HuH-7.5 (cell line): ENCODE data around the gene EMCN.
"Not testable (repeated sequence)": the region's sequence is repeated elsewhere in the genome, so short reads cannot be mapped to it uniquely, and the experiment has no call there.

ENCODE experiments used
- DNase-seq: peaks from one replicate; pipeline ENCODE4 v3.0.0; 2011; ENCODE audit warnings: low spot score

EMCN gene

DNA sequence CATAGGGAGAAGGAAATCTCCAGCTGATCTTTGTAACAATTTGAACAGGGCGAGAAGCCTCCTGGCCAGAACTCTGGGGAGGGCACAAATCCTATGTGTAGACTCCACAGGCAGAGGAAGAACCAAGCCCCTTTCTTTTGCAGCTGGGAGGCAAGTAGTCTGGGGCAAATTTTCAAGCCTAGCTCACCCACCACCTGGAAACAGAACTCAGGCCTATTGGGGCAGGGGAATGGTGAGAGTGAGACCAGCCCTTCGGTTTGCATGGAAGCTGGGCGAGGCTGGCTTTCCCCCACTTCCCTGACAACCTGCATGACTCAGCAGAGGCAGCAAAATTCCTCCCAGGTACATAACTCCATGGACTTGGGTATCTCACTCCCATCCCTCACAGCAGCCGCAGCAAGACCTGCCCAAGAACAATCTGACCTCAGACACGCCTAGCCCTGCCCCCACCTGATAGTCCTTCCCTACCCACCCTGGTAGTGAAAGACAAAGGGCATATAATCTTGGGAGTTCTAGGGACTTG is 138.2 kb downstream of the EMCN start:
- no peak for DNase-seq

DNA sequence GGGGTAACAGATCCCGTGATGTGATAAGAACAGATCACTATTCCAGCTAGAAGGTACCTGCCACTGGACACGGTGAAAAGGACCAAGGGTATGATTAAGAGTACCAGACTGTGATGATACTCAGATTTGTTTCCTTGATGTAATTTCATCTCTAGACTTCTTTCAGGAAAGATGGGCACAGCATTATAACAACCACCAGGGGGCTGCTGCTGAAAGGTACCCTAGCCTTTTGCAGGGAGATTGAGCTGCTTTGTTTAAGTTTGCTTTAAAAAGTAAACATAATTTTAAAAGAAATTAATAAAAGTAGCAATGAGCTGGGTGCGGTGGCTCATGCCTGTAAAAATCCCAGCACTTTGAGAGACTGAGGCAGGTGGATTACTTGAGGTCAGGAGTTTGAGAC is 145.4 kb downstream of the EMCN start:
- DNase-seq: peak; percentile 1

DNA sequence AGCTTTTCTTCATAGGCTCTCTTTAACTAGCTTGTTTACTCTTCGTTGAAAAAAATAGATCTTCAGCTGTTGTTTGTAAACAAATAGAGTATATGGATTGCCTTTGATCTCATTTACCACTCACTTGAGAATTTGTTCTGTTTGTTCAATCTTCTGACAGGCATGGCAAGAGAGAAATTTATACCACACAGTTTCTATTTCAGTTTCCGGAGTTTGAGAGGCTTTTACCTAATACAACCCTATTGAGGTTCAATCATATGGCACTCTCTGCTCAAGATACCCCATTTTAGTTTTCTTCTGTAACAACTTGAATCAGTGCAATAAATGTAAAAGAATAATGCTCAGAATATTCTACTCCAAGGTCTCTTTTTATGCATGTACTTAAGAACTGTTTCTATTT is 148.0 kb downstream of the EMCN start:
- no peak for DNase-seq

DNA sequence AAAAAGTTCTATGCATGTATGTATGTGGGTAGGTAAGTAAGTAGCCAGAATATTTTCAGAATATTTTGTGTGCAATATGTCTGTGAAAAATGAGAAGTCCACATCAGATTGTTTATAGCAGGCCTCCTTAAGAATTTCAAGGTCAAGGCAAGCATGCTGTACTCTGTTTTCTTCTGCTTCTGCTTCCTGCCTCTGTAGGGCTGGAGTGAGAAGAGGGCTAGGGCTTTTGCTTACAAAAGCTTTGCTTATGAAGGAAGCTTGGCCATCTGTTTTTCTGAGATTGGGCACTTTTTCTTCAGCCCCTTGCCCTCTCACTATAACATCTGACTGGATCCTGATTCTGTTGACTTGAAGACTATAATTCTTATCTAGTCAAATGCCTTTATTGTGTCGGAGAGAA is 150.4 kb downstream of the EMCN start:
- DNase-seq: no peak

DNA sequence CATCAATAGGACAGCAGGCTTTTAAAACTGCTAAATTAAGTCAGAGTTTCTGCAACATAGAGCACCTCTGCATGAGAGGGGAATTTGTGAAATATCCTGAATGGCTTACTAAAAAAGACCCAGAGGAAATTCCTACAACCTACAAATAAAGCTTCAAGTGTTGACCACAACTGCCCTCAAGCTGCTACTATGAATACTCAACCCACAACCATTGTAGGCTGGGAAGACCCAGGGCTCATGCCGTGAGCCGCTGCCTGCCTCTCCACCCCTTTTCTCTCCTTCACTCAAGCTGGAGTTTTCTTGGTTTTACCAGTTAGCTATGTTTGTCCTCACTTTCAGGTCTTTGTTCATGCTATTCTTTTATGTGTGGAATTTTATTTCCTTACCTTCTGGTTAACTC is 151.6 kb downstream of the EMCN start:
- DNase-seq: no peak

DNA sequence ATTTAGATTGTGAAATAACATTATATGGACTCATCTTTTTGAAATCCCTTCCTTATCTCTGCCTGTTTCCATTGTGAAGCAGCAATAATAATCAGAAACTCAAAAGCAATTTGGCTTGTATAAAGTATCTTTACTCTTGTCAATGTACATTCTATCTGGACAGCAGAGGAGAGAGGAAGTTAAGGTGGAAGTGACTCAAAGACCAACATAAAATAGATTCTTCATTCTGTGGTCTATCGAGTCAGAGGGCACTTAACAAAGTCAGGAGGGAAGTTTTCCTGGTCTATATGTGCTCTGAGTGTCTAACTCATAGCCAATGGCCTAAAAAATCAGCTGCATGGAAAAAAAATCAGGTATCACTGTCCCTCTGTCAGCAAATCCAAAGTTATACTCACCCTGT is 155.5 kb downstream of the EMCN start:
- no peak for DNase-seq

DNA sequence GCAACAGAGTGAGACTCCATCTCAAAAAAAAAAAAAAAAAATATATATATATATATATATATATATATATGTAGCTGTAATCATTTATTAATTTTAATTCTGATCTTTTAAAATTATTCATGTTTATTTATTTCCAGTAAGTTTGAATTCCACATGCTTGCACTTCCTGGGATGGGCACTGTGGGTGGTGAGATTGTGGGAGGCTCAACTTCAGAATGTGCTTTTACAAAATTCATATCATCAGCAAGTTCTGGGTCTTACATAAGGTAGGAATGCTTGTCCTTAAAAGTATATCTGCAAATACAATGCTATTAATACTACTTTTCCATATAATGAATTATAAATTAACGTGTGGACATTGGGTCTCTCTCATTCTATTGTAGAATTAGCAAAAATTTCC is 156.5 kb downstream of the EMCN start:
- no peak for DNase-seq

DNA sequence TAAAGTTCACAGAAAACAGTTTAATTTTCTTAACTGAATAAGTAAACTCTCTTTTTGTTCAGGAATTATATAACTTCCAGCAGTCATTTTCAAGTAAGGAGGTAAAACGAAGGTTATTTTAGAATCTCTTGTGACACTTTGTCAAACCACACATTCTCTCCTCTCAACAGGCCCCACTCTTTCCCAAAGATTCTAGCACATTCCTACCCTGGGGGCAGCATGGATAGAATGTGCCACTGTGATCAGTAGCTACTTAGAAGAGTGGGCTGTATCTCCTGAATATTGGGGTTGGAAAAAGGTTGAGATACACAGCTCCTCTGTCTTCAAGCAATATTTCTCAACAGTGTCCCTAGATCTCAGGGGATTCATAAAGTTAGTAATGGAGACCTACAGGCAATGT is 157.6 kb downstream of the EMCN start:
- no peak for DNase-seq

DNA sequence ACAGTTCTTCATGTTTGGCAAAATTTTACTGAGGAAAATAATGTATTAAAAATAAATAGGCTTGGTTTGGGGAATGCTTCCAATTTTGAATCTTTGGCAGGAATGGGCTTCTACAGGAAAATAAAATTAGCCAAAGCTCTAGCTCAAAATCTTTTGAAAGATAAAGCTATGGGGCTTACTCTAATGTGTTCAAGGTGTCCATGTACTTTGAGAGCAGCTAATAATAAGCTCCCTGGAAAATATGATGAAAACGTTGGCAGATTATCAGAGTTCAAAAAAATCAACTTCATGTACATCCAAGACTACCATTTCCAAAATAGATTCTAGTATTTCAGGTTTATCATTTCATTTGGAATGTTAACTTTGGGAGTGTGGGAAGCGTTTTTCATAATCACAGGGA is 158.4 kb downstream of the EMCN start:
- DNase-seq: no peak

DNA sequence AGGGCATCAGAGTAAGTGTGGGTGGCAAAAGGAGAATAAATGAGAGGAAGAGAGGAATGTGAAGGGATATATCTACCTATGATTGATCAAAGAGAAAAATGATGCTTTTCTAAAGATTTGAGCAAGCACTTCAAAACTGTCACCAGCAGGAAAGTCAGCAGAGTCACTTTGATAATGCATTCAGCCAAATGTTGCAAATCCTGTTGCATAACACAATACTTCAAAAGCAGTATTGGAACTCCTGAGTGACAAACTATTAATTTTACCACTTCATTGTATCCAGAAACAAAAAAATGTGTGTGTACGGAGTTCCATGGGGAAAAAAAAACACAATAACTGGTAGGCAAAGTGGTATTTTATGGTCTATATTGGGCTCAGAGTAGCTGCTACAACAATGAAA is 160.3 kb downstream of the EMCN start:
- DNase-seq: no peak

DNA sequence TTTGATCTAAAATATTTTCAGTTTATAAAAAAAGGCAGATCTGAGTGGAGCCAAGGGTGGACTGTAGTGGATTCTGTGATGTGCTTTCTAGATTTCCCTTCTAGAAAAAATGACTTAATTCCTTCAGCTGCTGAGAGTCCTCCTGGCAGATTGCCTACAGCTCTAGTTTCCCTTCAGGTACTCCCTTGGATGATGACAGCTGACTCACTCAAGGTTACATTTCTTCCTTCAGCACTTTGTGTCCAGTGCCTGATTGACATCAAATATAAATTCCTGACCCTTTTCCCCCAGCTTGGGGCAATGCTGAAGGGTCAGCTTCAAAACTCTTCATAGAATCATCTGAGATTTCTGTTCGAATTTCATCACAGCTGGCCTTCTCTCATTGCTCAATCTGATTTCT is 161.7 kb downstream of the EMCN start:
- no peak for DNase-seq

DNA sequence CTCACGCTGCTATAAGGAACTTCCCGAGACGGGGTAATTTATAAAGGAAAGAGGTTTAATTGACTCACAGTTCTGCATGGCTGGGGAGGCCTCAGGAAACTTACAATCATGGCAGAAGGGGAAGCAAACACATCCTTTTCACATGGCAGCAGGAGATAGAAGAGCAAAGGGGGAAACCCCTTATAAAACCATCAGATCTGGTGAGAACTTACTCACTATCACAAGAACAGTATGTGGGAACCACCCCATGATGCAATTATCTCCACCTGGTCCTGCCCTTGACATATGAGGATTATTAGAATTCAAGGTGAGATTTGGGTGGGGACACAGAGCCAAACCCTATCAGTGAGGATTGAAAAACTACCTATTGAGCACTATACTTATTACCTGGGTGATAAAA is 165.5 kb downstream of the EMCN start:
- not testable (repeated sequence) for DNase-seq

DNA sequence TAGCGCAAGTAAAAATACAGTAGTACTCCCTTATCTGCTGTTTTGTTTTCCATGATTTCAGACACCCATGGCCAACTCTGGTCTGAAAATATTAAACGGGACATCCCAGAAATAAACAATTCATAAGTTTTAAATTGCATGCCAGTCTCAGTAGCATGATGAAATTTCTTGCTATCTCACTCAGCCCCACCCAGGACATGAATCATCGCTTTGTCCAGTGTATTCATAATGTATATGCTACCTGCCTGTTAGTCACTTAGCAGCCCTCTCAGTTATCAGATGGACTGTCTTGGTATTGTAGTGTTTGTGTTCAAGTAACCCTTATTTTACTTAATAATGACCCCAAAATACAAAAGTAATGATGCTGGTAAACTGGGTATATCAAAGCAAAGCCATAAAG is 169.3 kb downstream of the EMCN start:
- no peak for DNase-seq

DNA sequence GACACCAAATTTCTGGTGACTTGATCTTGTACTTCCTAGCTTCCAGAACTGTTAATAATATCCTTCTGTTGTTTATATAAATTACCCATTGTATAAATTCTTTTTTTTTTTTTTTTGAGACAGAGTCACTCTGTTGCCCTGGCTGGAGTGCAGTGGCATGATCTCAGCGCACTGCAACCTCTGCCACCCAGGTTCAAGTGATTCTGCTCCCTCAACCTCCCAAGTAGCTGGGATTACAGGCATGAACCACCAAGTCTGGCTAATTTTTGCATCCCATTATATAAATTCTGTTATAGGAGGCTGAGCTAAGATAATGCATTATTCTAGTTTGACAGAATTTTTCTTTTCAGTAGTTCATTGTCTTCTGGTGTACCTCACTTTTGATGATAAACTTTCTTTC is 170.6 kb downstream of the EMCN start:
- DNase-seq: no peak

DNA sequence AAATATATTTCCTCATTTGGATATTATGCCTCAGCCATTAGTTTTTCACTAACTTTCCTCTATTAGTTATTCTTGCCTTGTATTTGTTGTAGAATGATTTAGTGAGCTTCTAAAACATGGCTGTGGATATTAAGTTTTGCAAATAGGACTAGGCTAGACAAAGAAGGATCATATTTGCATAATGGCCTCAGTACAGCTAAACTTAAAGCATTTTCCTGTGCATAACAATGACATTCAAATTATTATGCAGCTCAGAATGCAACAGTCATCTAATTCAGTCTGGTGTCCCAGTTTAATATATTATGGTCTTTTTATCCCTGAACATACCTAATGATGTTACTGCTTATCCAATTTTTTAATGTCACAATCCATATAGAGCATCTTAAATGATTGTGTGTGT is 172.2 kb downstream of the EMCN start:
- no peak for DNase-seq
